GM19395 (cell line): Measurements from ENCODE around the gene PLEKHD1.

Experiments used
- ATAC-seq: cut with Tn5 transposase; IDR thresholded peaks from one replicate; pipeline ENCODE4 v1.9.1; 2021; ENCODE audit warnings: mild to moderate bottlenecking, moderate library complexity; ENCODE audit not compliant: unreplicated experiment

Gene PLEKHD1

DNA sequence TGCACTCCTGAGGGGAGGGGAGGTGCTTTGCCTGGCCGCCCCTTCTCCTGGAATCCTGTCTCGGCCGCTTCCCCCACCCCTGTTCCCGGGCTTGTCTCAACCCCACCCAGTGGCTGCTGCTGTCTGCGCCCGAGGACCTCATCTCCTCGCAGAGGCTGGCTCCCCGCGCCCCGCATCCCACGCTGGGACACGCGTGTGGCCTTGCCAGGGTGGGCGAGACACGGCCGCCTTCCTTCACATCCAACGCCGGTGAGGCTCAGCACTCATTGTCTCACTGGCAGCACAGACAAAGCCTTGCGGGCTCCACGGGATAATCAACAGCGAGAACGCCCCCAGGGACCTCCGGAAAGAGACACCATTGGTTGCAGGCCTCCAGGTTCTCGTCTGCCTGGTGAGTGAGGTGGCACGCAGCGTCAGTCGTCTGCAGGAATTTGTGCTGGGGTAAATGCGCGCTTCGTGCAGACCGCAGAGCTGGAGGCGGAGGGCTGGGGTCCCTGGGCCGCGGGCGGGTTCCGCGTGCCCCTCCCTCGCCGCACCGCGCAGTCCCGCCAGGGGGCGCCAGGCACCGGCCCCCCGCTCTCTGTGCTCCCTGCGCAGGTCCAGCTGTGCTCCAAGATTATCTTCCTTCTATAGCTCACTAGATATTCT, 63.3 kb downstream of the PLEKHD1 start:
- no peak for ATAC-seq

DNA sequence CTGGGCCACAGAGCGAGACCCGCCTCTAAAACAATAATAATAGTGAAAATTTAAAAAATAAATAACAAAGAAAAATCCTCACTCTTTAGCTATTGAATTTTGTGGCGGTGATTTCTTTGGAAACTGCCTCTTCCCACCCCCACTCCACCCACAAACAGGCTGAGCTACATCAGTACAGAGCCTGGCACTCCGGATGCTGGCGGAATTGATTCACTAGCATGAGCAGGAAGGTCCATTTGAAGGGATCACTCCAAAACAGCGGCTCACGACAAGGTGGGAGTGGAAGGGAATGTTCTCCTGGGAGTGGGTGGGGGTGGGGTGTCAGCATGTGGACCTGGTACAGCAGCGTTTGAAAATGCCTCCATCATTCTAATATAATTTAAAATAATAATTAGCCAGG, 64.0 kb downstream of the PLEKHD1 start:
- no peak for ATAC-seq

DNA sequence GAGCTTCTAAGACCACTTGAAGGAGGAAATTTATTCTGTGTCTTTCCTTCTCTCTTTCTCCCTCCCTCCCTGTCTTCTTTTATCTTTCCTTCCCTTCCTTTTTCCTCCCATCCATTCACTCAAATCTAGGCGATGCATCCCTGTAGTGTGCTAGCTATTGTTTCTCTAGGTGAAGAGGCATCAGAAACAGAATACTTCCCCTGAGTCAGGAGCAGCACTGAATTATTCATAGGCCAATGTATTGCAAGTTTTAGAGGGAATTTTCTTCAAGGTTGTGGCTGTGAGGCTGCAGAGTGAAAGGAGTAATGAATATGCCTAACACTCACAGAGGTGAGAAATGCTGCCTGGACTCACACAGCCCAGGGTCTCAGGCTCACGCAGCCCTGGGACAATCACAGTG, 67.0 kb downstream of the PLEKHD1 start:
- ATAC-seq = no peak

DNA sequence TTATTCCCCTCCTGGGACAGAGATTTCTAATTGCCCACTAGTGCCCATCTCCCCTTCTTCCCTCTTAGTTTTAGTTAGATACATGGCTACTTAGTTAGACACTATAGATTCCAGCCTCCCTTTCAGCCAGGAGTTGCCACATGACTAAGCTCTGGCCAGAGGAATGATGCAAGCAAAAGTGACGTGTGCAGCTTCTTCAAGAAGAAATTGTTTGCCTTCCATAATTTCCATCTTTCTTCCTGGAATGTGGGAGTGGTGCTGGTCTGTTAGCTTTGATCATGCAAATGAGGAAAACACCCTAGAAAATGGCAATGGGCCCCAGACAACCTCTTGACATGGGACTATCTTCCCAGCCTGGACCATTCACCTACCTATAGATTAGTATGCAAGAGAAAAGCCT, 68.7 kb downstream of the PLEKHD1 start:
- ATAC-seq = no peak

DNA sequence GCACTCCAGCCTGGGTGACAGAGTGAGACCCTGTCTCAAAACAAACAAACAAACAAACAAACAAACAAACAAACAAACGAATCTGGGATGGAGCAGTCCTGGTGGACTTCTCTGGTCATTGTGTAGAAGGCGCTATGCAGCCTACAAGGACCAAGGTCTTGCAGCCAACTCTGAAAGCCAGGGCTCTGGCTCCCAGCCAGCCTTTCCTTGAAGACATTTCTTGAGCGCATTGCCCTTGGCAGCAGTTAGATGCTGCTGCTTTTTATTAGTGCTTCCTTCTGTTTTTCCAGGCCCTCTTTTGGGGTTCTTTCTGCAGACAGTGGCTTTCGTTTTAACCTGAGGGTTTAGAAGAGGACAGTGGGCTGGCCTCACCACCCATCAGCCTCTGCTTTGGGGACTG, 70.0 kb downstream of the PLEKHD1 start:
- no peak for ATAC-seq

DNA sequence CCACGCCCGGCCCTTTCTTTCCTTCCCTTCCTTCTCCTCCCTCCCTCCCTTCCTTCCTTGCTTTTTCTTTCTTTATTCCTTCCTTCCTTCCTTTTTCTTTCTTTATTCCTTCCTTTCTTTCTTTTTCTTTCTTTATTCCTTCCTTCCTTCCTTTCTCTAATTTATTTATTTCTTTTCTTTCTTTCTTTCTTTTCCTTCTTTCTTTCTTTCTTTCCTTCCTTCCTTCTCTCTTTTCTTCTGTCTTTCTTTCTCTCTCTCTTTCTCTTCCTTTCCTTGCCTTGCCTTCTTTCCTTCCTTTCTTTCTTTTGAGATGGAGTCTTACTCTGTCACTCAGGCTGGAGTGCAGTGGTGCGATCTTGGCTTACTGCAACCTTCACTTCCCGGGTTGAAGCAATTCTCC, 74.2 kb downstream of the PLEKHD1 start:
- no peak for ATAC-seq

DNA sequence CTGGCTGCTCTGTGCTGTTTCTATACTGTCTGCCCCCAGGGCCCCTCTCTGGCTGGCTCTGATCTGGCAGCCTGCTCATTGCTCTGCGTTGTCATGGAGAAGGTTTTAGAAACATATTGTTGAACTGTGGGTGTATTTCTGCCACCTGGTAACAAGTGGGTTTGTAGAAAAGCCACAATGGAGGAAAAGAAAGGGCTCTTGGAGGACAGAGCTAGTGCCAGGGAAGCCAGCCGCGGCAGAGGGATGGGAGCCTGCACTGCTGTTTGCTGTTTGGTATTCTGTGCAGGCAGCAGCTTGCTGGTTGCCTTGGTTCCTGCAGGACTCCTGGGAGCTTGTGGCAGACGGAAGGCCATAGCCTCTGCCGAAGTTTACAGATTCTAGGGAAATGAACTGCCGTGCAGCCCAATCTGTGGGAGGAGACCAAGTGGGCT, 75.1 kb downstream of the PLEKHD1 start:
- no peak for ATAC-seq

DNA sequence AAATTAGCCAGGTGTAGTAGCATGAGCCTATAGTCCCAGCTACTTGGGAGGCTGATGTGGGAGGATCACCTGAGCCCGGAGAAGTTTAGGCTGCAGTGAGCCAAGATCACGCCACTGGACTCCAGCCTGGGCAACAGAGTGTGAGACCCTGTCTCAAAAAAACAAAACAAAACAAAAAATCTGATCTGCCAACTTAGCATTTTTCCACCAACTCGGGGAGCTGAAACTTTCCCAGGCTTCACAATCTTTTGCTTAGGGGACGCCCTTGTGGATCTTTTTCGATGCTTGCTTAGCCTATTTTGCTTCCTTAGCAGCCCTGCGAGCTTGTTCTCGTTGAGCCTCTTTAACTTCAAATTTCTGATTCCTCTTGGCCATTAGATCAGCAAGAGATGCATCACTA, 76.3 kb downstream of the PLEKHD1 start:
- ATAC-seq = no peak

DNA sequence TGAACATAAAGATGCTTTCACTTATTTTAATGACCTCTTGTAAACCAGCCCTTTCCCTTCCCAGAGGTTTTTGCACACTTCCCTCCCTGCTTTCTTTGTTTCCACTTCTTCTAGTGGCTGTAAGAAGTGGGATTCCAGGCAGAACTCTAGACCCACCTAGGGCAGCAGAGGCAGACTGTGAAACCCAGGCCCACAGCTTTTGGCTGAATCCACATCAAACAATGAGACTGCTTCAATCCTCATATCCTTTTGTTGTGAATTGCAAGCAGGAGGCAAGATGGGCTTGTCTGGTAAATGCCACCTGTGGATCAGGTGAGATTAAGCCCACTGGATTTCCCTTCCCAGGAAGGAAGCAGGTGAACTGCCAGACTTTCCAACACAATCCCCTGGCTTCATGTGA, 77.4 kb downstream of the PLEKHD1 start:
- ATAC-seq = no peak

DNA sequence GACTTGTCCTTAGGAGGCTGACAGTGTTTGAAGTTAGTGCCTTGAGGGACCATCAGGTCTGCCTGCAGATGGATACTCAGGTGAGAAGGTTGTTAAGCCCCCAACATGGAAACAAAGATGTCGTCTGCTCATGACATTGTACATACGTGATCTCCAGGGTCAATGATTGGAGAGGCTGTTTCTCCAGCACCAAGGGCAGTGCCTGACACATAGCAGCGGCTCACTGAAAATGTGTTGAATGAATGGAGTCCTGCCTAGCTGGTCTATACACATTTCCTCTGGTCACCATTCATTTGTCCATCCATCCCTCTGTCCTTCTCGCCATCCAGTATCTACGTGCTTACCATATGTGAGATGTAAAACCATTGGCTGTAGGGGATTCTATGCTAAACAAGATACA, 83.0 kb downstream of the PLEKHD1 start:
- ATAC-seq = no peak

DNA sequence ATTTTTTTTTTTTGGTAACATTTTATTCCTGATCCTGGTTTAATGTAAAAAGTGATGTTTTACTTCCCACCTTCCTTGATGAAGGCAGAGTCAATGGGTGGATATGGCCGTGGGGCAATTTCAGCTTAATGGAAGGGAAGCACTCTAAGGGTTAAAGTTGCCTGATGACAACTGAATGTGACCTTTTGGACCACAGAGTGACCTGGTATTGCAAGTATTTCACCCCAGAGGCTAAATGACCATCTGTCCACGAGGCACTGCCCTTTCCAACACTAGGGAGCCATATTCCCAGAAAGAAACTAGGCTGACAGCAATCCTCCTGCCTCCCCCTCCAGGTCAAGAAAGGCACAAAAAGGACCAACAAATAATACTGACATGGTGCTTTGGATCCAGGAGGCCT, 85.3 kb downstream of the PLEKHD1 start:
- ATAC-seq = no peak

DNA sequence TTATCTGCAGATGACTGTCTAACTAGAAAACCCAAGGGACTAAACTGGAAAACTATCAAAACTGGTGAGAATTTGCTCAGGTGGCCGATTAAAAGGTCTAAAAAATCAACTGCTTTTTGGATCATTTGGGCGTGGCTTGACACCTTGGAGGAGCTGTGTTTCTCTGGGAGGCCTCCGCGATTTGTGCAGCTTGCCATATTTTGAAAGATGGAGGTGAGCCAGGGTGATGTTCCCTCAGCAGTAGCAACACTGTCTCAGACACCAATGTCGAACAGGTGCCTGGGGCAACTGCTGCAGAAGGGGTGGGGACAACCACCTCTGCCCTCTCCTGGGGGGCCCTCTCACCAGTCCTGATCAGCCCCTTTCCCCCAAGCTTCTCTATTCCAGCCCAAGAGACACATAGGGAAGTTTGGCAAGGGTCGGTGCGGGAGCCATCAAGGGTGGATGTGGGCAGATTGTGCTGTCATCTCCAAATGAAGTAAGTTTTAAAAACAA, 86.4 kb downstream of the PLEKHD1 start:
- no peak for ATAC-seq

DNA sequence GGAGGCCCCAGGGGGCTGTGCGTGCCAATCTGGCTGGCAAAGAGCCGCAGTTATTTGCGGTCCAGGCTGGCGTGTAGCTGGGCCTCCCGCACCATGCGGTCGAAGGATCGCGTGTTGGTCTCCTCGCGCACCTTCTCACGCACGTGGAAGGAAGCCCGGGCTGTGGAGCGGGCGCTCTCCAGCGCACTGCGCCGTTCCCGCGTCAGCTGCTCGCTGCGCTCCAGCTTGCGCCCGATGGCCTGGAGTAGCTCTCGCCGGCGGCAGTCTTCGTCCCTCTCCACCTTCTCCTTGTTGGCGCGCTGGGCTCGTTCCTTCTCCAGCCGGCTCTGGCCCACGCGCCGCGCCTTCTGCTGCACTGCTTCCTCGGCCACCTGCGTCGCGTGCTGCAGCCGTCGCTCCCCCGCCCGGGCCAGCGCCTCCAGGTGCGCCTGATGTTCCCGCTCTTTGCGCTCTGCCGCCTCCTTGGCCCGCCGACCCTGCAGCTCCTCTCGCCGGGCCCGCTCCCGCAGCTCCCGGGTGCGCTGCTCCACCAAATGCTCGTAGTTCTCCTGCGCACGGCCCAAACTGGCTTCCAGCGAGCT, 87.0 kb downstream of the PLEKHD1 start:
- no peak for ATAC-seq

DNA sequence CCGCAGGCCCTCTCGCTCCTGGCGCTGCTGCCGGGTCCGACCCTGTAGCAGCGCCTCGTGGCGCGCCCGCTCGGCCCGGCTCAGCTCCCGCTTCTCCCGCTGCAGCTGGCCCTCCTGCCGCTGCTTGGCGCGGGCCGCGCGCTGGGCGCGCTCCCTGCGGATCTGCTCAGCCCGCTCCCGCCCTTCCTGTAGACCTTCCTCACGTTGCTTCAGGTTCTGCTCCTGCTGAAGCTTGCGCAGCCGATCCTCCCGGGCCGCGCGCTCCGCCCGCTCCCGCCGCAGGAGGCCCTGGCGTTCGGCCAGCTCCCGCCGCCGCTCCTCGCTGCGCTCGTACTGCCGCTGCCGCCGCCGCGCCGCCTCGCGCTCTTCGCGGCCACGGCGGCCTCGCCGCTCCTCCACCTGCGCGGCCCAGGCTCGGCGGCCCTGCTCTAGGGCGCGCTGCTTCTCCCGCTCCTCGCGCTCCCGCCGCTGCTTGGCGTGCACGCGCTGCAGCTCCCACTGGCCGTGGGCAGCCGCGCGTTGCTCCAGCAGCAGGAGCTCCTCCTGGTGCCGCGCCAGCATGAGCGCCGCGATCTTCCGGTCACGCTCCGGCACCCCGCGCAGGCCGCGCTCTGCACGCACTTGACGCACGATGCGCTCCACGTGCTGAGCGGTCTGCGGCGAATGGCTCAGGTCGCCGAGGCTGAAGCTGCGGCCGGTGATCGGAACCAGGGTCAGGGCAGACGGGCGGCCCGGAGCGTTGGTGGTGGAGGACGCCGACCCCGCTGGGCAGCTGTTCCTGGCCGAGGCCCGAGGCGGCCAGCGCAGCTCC, 87.7 kb downstream of the PLEKHD1 start:
- ATAC-seq = no peak

DNA sequence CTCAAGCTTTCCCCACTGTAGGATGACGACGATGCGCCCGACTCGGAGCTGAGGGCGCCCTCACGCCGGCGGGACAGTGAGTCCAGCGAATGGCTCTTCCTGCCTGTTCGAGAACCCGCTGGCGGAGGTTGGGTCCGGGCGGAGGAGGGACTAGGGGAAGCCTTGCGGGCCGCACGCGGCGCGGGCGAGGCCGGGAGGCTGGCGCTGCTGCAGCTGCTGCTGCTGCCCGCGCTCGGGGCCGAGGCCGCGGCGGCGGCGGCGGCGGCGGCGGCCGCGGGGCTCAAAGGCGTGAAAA, 88.3 kb downstream of the PLEKHD1 start:
- no peak for ATAC-seq

DNA sequence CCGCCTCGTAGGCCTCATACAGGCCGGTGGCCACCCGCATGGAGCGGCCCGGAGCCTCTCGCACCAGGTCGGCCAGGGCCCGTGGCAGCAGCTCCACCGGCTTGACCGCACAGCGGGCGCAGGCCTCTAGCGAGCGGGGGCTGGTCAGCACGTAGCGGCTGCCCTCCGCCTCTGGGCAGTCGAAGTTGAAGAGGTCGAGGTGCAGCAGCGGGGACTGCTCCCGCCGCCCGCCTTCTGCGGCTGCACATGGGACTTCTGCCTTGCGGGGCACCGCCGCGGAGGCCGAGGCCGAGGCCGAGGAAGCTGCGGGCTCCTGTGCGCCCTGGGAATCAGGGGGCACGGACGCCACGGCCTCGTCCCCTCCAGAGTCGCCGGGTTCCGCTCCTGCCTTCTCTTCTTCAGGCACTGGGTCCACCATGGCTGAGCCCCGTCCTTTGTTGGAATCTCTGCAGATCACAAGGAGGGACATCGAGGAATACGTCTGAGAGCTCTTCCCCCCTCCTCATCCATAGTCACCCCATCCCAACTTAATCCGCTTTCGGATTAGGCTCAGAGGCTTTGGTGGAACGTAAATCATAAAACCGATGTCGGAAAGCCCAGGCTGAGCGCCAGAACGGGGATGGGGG, 88.8 kb downstream of the PLEKHD1 start:
- ATAC-seq = no peak

DNA sequence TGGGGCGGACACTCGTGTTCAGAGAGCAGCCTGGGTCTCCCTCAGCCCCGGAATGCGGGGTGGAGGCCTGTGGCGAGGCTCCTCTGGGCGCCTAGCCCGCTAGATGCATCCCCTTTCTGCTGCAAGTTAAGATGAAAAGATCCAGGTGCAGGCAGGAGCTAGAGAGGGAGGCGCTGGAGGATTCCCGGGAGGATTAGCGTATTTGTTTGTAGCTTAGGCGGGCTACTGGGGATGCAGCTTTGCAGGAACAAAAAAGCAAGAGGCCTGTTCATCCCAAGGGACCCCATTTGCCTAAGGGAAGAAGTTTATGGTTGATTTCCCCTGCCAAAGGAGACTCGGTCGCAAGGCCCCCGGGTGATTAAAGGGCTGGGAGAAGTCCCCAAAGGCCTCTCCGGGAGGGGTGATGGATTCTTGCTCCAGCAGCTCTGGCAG, 89.3 kb downstream of the PLEKHD1 start:
- ATAC-seq = no peak

DNA sequence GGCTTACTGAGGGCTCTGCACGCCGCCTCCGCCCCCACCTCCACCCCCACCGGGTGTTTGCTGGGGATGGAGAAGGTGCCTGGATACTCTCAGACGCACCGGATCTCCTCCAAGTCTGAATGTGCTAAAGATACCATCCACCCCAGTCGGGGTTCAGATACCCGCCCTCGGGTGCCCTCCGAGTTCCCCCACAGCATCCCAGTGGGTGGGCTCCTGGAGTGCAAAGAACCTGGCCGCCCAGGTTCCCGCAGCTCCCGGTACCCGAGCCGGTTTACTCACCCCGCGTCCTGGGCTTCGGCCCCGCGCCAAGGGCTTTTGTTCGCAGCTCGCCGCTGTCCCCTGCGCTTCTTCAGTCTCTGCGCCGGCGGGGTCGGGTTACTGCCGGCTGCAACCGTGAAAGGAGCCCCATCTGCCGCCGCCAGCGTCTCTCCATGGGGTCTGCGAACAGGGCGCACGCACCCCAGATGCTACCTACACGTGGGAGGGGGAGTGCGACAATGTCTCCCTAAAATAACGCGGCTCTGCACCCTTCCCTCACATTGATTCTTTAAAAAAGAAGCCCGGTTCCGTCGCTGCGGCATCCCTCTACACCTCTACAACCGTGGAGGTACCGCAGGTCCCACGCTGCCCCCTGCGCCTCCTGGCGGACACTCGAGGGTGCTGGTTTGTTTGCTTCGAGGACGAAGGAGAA, 89.9 kb downstream of the PLEKHD1 start, which contains the start of gene CCDC177:
Gene CCDC177 (minus strand): TSS at position 609 of the 691 bp plus-strand sequence. CDS start 1,249 bp downstream, outside the sequence.
- ATAC-seq = no peak

DNA sequence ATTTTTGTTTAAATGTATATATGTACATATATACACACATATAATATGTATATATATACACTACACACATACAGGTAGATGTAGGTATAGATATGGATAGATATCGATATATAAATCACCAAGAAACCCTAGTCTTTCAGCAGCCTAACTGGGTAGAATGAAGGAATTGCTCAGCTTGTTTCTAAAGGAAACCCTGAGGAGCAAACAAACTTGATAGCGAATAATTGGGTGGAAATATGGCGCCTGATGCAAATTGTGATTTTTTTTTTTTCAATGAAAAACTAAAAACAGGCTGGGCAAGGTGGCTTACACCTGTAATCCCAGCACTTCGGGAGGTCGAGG, 90.4 kb downstream of the PLEKHD1 start:
- no peak for ATAC-seq

DNA sequence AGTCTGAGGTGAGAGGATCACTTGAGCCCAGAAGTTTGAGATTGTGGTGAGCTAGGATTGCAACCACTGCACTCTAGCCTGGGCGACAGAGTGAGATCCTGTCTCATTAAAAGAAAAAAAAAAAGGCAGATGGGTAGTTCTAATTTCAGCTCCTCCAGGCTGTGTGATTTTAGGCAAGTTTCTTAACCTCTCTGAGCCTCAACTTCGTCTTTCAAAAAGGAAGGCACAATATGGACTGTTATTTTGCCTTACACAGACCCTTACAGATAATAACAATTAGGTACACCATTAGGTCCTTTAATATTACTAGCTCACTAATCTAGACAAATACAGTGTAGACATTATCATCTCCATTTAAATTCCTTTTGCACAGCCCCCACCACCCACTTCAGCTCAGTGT, 94.9 kb downstream of the PLEKHD1 start:
- ATAC-seq = no peak

DNA sequence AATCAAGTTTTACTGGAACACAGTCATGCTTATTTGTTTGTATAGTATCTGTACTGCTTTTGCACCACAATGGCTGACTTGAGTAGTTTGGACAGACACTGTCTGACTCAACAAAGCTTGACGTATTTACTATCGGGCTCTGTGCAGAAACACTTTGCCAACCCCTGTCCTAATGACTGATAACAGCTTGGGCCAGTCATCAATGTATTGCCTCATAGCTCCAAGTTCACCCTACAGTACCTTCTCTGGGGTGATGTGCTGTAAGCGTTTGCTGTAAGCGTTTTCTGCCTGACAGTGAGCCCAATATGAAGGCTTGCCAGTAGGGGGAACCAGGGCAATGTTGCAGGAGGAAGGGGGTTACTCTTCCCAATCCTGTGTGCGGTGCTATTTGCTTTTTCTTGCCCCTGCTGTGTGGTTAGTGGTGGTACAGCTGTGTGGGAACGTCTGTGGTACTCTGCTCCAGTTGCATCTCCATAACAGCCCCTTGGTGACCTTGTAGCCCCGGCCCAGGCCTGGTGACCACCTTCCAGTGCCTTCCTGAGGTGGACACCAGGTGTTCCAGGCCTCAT, 95.6 kb downstream of the PLEKHD1 start:
- ATAC-seq = no peak
